T-helper 17 cell (primary cell): ENCODE data around the gene RASGRP2. TPM values are rescaled to one million over a fixed set of nuclear protein-coding genes. Genes with fewer than 3 reads are reported as not detected.

Experiments used
- ATAC-seq: fragments of 150-1000 bp; cut with Tn5 transposase; 2 replicates; pipeline ENCODE4 v1.10.0; 2021; ENCODE audit warnings: mild to moderate bottlenecking, moderate library complexity
- DNase-seq, 3 donors: peaks; one replicate each; pipeline versions ENCODE4 v3.0.0 to v3.0.0-alpha.2; 2020 to 2021
- H3K9me3 ChIP-seq: one replicate; pipeline ENCODE4 v1.7.0; 2013; ENCODE audit warnings: low read length, mild to moderate bottlenecking; ENCODE audit not compliant: control insufficient read depth, poor library complexity, severe bottlenecking
- H3K27ac Mint-ChIP-seq: one replicate; pipeline ENCODE4 v1.8.0; 2022; ENCODE audit warnings: mild to moderate bottlenecking, moderate library complexity, mixed read lengths
- H3K27me3 Mint-ChIP-seq: one replicate; pipeline ENCODE4 v1.8.0; 2022; ENCODE audit warnings: mixed read lengths
- H3K36me3 Mint-ChIP-seq: one replicate; pipeline ENCODE4 v1.8.0; 2022; ENCODE audit warnings: low read depth, mixed read lengths
- H3K4me1 Mint-ChIP-seq: one replicate; pipeline ENCODE4 v1.8.0; 2022; ENCODE audit warnings: mild to moderate bottlenecking, mixed read lengths
- H3K4me3 Mint-ChIP-seq: one replicate; pipeline ENCODE4 v1.8.0; 2022; ENCODE audit warnings: mild to moderate bottlenecking, moderate library complexity, mixed read lengths
- total RNA-seq, 4 donors: library from RNA in 2 of 4; stranded (reverse) in 2 of 4; gene quantifications; one replicate each; pipeline ENCODE4 v1.2.3 and lab custom pipeline; 2022 to 2026

Gene RASGRP2
- 100 to 1,000 TPM; 464 to 502 TPM for total RNA-seq
- 311 to 532 reads per million in 2 donors for total RNA-seq (lab: John Stamatoyannopoulos, UW)

- Mint-ChIP-seq H3K27ac (peak within 1 kb of the TSS; percentile 98), H3K4me1 (peaks cover 47% of the 10 kb centered on the region), H3K27me3 (no peaks in the 10 kb centered on the region), H3K36me3 (peaks cover 13% of the 10 kb centered on the region), H3K4me3 (peak within 1 kb of the TSS; percentile 99)
- H3K9me3 ChIP-seq = no peaks in the 10 kb centered on the region
- DNase-seq = peak; percentile 77 to 90 (median 78)
- ATAC-seq = peak; percentile 64
Measured at GRCh38 chr11:64743591-64744543, at the start of gene RASGRP2. TSS of gene RASGRP2 (minus strand) at chr11:64744142. CDS start at chr11:64742866, 1,276 bp downstream.

GRCh38 chr11:64792482-64792881, 48.5 kb upstream of the RASGRP2 start:
- ATAC-seq = no peak
- no peaks in the 10 kb centered on the region for H3K9me3 ChIP-seq
- Mint-ChIP-seq H3K27ac (peak overlapping the region; percentile 41), H3K36me3 (peaks cover 3% of the 10 kb centered on the region), H3K27me3 (no peaks in the 10 kb centered on the region), H3K4me1 (peaks cover 16% of the 10 kb centered on the region), H3K4me3 (no peak overlapping the region)
- no peak for DNase-seq

DNA sequence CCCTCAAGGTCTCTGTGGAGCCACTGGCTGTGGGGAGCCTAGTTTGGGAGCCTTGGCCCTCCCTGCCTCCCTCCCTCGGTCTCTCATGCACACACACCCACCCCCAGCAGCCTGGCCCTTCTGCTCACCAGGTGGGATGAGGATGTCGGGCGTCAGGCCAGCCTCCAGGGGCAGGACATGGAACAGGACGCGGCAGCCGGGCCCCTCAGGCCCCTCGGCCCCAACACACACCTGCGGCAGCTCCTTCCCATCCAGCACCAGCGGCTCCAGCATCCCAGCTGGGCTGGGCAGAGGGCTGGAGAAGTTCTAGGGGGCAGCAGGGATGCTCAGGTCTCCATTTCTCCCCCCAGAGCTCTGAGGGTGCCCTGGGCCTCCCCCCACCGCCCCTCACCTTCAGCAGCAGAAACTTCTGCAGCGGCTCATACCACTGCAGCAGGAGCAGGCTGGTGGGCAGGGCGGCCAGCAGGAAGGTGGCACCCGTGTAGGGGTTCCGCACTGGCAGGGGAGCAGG, 47.9 kb upstream of the RASGRP2 start:
- H3K9me3 ChIP-seq = no peaks in the 10 kb centered on the region
- Mint-ChIP-seq H3K4me1 (peaks cover 16% of the 10 kb centered on the region), H3K27me3 (no peaks in the 10 kb centered on the region), H3K27ac (no peak overlapping the region), H3K36me3 (peaks cover 3% of the 10 kb centered on the region), H3K4me3 (no peak overlapping the region)
- DNase-seq = no peak
- no peak for ATAC-seq

GRCh38 chr11:64790205-64791095, 46.5 kb upstream of the RASGRP2 start:
- no peak overlapping the region for H3K27ac Mint-ChIP-seq
- DNase-seq (no peak), ATAC-seq (no peak)
- H3K4me1 Mint-ChIP-seq = peaks cover 15% of the 10 kb centered on the region
- no peaks in the 10 kb centered on the region for H3K27me3 Mint-ChIP-seq
- H3K9me3 ChIP-seq = no peaks in the 10 kb centered on the region
- H3K4me3 Mint-ChIP-seq = no peak overlapping the region
- H3K36me3 Mint-ChIP-seq = peaks cover 3% of the 10 kb centered on the region

GRCh38 chr11:64789331-64790204, 45.6 kb upstream of the RASGRP2 start:
- peaks cover 11% of the 10 kb centered on the region for H3K4me1 Mint-ChIP-seq
- no peak overlapping the region for H3K27ac Mint-ChIP-seq
- H3K36me3 Mint-ChIP-seq = no peaks in the 10 kb centered on the region
- ATAC-seq (no peak), DNase-seq (no peak)
- H3K9me3 ChIP-seq = no peaks in the 10 kb centered on the region
- no peak overlapping the region for H3K4me3 Mint-ChIP-seq
- H3K27me3 Mint-ChIP-seq = no peaks in the 10 kb centered on the region

DNA sequence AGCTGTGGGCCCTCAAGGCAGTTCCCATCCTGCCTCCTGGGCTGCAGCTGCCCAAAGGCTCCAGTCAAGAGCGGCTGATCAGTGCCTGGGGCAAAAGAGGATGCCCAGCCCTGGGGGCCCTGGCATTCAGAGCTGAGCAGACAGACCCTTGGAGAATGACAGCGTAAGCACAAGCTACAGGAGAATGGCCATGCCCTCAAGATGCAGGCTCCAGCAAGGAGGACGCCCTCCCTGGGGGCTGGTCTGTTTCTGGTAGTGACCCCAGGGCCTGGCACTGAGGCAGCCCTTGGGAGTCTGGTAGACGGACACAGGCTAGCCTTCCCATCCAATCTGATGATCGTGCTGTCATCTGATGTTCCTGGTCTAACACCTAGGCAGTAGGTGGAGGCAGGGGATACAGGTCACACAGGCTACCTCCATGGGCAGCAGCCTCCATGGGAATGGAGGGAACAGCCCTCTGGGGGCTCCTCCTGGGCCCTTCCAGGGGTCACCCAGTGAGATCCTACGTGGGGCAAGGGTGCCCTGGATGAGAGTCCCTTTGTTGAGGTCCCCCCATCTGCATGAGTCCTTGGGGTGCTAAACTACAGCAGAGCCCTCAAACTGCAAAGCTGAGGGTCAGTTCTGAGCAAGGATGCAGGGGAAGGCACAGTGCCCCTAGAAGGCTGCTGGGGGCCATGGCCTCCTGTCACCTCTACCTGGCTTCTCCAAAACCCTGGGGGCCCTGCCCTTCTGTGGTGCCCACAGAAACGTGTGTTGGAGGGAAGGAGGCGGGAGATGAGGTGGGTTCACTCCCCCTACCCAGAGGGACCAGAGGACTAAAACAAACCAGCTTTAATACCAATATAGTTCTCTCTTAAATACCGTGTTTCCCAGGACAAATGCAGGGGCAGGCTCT, 44.6 kb upstream of the RASGRP2 start:
- Mint-ChIP-seq H3K27me3 (no peaks in the 10 kb centered on the region), H3K36me3 (no peaks in the 10 kb centered on the region), H3K27ac (no peak overlapping the region), H3K4me1 (peaks cover 8% of the 10 kb centered on the region), H3K4me3 (no peak overlapping the region)
- no peak for DNase-seq
- no peak for ATAC-seq
- H3K9me3 ChIP-seq = no peaks in the 10 kb centered on the region

- ATAC-seq (peak; percentile 84), DNase-seq (peak in 2 of 3 donors; percentile 33 to 55)
- H3K9me3 ChIP-seq = no peaks in the 10 kb centered on the region
- no peaks in the 10 kb centered on the region for H3K27me3 Mint-ChIP-seq
- no peaks in the 10 kb centered on the region for H3K36me3 Mint-ChIP-seq
- no peak overlapping the region for H3K4me3 Mint-ChIP-seq
- no peak overlapping the region for H3K27ac Mint-ChIP-seq
- H3K4me1 Mint-ChIP-seq = peaks cover 7% of the 10 kb centered on the region
Measured at GRCh38 chr11:64787526-64788320, 43.8 kb upstream of the RASGRP2 start.

DNA sequence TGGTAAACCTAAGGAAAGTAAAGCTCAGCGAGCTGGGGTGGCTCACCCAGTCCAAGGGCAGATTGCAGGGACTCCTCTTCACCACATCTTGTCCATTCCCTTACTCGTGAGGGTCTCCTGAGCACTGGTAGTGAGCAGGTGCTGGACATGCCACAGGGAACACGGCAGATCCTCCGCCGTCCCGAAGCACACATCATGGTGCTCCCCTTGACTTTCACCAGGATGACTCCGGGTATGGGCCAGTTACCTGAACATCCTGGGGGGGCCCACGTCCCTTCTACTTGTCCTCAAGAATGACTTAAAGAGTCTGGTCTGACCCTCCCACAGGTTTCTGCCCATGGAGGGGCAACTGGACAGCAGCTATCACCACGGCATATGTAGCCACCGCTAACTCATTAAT, 42.4 kb upstream of the RASGRP2 start:
- no peak overlapping the region for H3K4me3 Mint-ChIP-seq
- no peaks in the 10 kb centered on the region for H3K36me3 Mint-ChIP-seq
- no peaks in the 10 kb centered on the region for H3K9me3 ChIP-seq
- H3K27me3 Mint-ChIP-seq = no peaks in the 10 kb centered on the region
- H3K4me1 Mint-ChIP-seq = peaks cover 7% of the 10 kb centered on the region
- DNase-seq (no peak), ATAC-seq (no peak)
- peak overlapping the region; percentile 34 for H3K27ac Mint-ChIP-seq

DNA sequence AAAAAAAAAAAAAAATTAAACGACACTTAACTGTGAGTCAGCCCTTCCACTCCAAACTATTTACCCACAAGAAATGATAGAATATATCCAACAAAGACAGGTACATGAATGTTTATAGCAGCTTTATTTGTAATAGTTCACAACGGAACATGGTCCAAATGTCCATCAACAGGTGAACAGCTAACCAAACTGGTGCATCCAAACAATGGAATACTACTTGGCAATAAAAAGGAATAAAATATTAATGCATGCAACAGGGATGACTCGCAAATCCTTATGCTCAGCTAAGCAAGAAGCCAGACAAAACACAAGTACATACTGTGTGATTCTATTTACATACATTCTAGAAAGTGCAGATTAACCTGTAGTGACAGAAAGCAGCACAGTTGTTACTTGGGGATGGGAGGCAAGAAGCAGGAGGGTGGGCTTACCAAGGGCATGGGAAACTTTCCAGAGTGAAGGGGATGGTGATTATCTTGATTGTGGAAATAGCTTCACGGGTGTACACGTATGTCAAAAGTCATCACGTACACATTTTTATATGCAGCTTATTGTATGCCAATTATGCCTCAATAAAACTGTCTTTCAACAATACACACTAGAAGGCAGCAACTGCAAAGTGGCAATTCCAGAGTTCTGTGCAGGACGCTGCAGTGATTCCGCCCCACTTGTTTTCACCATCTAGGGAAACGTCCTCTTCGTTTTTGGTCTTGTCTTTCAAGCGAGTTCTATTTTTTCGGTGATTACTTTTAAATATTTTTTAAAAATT, 41.1 kb upstream of the RASGRP2 start:
- no peak for DNase-seq

DNA sequence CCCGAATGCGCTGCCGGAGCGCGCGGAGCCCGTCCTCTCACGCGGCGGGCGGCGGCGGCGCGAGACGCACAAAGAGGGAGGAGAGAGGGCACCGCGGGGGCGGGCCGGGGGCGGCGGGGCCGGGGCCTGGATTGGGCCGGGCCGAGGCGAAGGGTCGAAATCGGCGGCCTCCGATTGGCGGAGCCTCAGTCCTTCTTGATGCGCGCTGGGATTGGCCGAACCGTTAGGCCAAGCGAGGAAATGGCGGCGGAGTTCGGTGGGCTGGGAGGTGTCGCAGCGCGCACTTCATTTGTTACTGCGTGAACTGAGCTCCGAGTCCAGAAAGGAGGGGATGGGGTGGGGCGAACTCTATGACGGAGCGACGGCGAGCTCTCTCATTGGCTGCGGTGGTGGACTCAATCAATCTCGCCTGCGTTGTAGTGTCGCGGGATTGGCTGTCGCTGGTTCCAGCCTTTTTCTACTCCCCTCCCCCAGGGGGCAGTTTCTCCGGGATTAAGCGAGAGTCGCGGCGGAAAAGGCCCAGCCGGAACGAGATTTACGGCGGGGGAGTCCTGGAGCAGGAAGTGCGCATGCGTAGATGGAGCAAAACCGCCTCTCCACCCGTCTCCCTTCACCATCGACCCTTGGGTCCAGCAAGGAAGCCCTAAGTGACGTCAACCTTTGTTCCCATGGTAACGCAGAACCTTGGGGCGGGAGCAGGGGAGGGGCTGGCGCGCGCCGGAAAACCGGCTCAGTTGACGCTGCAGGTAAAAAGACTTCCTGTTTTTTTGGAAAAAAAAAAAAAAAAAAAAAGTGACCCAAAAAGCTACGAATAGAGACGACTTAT, 34.7 kb upstream of the RASGRP2 start, which contains the start of gene SF1:
SF1 (minus strand) TSS at position 70 of the 826 bp plus-strand sequence. CDS start 150 bp downstream, outside the sequence.
- Mint-ChIP-seq H3K4me1 (peaks cover 52% of the 10 kb centered on the region), H3K36me3 (peaks cover 8% of the 10 kb centered on the region)
- ATAC-seq = peak; percentile 85

More for the DNA sequence above, 41.1 kb upstream of the RASGRP2 start:
- Mint-ChIP-seq H3K27me3 (no peaks in the 10 kb centered on the region), H3K4me3 (no peak overlapping the region), H3K4me1 (peaks cover 17% of the 10 kb centered on the region), H3K27ac (peak overlapping the region; percentile 32), H3K36me3 (no peaks in the 10 kb centered on the region)
- no peak for ATAC-seq
- H3K9me3 ChIP-seq = no peaks in the 10 kb centered on the region

More for the DNA sequence above, 34.7 kb upstream of the RASGRP2 start, which contains the start of gene SF1:
- H3K27me3 Mint-ChIP-seq = no peaks in the 10 kb centered on the region
- peak; percentile 95 to 99 (median 96) for DNase-seq
- H3K9me3 ChIP-seq = no peaks in the 10 kb centered on the region
- H3K4me3 Mint-ChIP-seq = peak within 1 kb of the TSS; percentile 92
- H3K27ac Mint-ChIP-seq = peak within 1 kb of the TSS; percentile 100
